Measurements from ENCODE around the gene MARCKSL1. TPM values are rescaled to one million over a fixed set of nuclear protein-coding genes. Genes with fewer than 3 reads are reported as not detected.

The MARCKSL1 gene
- total RNA-seq, 1 experiment from 2014 or later = 457 TPM

- TF ChIP-seq CTCF (conservative IDR thresholded peaks at IDR 0.05) = no peak
- no peak overlapping the region for H3K27ac Mint-ChIP-seq
- no peaks in the 10 kb centered on the region for H4K20me1 ChIP-seq (ENCODE audit: control insufficient read depth, insufficient read depth, insufficient read length)
Measured at GRCh38 chr1:32342704-32343103, 6.7 kb upstream of the MARCKSL1 start.

More at GRCh38 chr1:32342704-32343103, 6.7 kb upstream of the MARCKSL1 start:
- Histone ChIP-seq H3K4me2 (ENCODE audit: insufficient read depth, insufficient read length, low read length) (no peak overlapping the region), H3K27ac (ENCODE audit: insufficient read length, low read depth, low read length) (no peak overlapping the region), H2BK12ac (ENCODE audit: insufficient read length, low read depth, low read length) (no peak overlapping the region), H3K4ac (ENCODE audit: low read depth, low read length) (no peak overlapping the region), H2AK5ac (ENCODE audit: insufficient read length, low read length) (no peak overlapping the region), H3K14ac (ENCODE audit: insufficient read depth, low read length) (no peak overlapping the region), H3K79me2 (ENCODE audit: insufficient read depth, low read length) (no peaks in the 10 kb centered on the region), H4K5ac (ENCODE audit: insufficient read length, low read depth, low read length) (no peak overlapping the region), H3K4me1 (ENCODE audit: insufficient read depth, low read length) (no peaks in the 10 kb centered on the region), H3K27me3 (ENCODE audit: insufficient read depth, low read length) (no peaks in the 10 kb centered on the region), H3K18ac (ENCODE audit: insufficient read length, low read depth, low read length) (no peak overlapping the region), H3K23ac (ENCODE audit: insufficient read length, low read depth, low read length) (no peak overlapping the region), H2AFZ (ENCODE audit: low read length) (no peak overlapping the region), H2BK20ac (ENCODE audit: low read depth, low read length, poor library complexity, severe bottlenecking) (no peak overlapping the region), H3K23me2 (ENCODE audit: insufficient read length, low read depth, low read length, poor library complexity, severe bottlenecking) (no peaks in the 10 kb centered on the region), H3K79me1 (ENCODE audit: insufficient read depth, low read depth, low read length, poor library complexity, severe bottlenecking) (no peaks in the 10 kb centered on the region), H2BK5ac (ENCODE audit: insufficient read length, low read length) (no peak overlapping the region), H4K8ac (replicated peaks; ENCODE audit: insufficient read length, low read depth, low read length) (no peak overlapping the region), H3T11ph (ENCODE audit: low read length) (no peak overlapping the region), H3K56ac (ENCODE audit: insufficient read length, low read depth, low read length) (no peak overlapping the region), H3K9ac (ENCODE audit: extremely low read depth, insufficient read length, low read length) (no peak overlapping the region), H2BK15ac (ENCODE audit: low read depth, low read length) (no peak overlapping the region), H2BK120ac (ENCODE audit: low read depth, low read length, poor library complexity, severe bottlenecking) (no peak overlapping the region), H4K91ac (ENCODE audit: insufficient read length, low read depth, low read length) (no peak overlapping the region), H3K9me3 (ENCODE audit: control insufficient read depth, low read depth, low read length) (no peaks in the 10 kb centered on the region)
- no peak for DNase-seq
- H3K36me3 Mint-ChIP-seq (ENCODE audit: insufficient read depth in 1 of 3, low read depth in 3 of 3) = no peaks in the 10 kb centered on the region
- peaks cover 14 to 22% of the 10 kb centered on the region in 2 experiments for H3K4me1 Mint-ChIP-seq
- WGBS (ENCODE audit: extremely low coverage, insufficient read length, low lambda C conversion rate) = no CpG with 5 or more reads among the region's 10 CpGs
- H3K9me3 Mint-ChIP-seq = no peaks in the 10 kb centered on the region
- H3K4me3 Mint-ChIP-seq = no peak overlapping the region
- H3K27me3 Mint-ChIP-seq (ENCODE audit: low read depth) = peaks cover 39% of the 10 kb centered on the region

All from H9 (cell line).